Brain microvascular endothelial cell (primary cell): ENCODE measurements around the gene FAM78B.

Experiments used
- DNase-seq: peaks from one replicate; pipeline ENCODE4 v3.0.0-alpha.2; 2020
- H3K27ac ChIP-seq: fragments of 250-450 bp; sonication (Bioruptor Pico); 2 replicates; pipeline ENCODE4 v1.5.1; 2020; ENCODE audit warnings: mild to moderate bottlenecking, moderate library complexity
- H3K27me3 ChIP-seq: fragments of 250-450 bp; sonication (Bioruptor Pico); replicated peaks from 2 replicates; pipeline ENCODE4 v1.5.1; 2020; ENCODE audit warnings: mild to moderate bottlenecking
- H3K36me3 ChIP-seq: fragments of 250-450 bp; sonication (Bioruptor Pico); replicated peaks from 2 replicates; pipeline ENCODE4 v1.5.1; 2020; ENCODE audit warnings: mild to moderate bottlenecking
- H3K4me3 ChIP-seq: 2 replicates; pipeline ENCODE4 v1.5.1; 2011; ENCODE audit warnings: low read depth, mild to moderate bottlenecking, control low read depth, low read length, moderate library complexity
- in situ Hi-C: cut with HindIII; loops from 2 replicates; pipeline ENCODE4 v1.10.0; 2017; ENCODE audit warnings: low sequenced_read_pairs, low pct_ligation_motif_present
- TF ChIP-seq, protein P1 (sequence below): IDR thresholded peaks from 2 replicates; pipeline ENCODE4 v1.5.1; 2011; ENCODE audit warnings: low read depth, mild to moderate bottlenecking, moderate library complexity, low read length, control low read depth, inconsistent platforms; ENCODE audit errors: missing control alignments

FAM78B gene

DNA sequence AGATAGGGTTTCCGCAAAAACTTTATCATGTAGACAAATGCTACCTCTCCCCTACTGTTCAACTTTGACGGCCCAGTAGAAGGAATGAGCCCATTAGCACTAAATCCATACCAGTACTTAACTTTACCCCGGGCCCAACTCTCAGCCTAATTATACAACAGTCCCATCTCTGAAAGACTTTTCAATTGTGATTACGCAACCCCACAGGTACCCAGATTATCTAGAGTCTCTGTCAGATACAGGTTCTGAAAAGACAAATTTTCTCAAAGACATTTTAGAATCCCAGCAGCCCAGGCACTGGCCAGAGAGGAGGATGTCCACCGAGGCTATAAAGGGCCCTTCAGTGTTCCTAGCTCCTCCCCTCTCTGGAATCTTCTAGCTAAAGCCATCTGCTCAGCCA, 15.0 kb downstream of the FAM78B start:
- Histone ChIP-seq H3K27me3 (no peaks in the 10 kb centered on the region), H3K27ac (no peak overlapping the region), H3K4me3 (no peak overlapping the region), H3K36me3 (no peaks in the 10 kb centered on the region)
- TF ChIP-seq, protein P1, sequence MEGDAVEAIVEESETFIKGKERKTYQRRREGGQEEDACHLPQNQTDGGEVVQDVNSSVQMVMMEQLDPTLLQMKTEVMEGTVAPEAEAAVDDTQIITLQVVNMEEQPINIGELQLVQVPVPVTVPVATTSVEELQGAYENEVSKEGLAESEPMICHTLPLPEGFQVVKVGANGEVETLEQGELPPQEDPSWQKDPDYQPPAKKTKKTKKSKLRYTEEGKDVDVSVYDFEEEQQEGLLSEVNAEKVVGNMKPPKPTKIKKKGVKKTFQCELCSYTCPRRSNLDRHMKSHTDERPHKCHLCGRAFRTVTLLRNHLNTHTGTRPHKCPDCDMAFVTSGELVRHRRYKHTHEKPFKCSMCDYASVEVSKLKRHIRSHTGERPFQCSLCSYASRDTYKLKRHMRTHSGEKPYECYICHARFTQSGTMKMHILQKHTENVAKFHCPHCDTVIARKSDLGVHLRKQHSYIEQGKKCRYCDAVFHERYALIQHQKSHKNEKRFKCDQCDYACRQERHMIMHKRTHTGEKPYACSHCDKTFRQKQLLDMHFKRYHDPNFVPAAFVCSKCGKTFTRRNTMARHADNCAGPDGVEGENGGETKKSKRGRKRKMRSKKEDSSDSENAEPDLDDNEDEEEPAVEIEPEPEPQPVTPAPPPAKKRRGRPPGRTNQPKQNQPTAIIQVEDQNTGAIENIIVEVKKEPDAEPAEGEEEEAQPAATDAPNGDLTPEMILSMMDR: no peak
- no peak for DNase-seq
- in situ Hi-C loops: no loop called here

- Histone ChIP-seq H3K27ac (no peak overlapping the region), H3K27me3 (no peaks in the 10 kb centered on the region), H3K4me3 (no peak overlapping the region), H3K36me3 (no peaks in the 10 kb centered on the region)
- TF ChIP-seq, protein P1: no peak
- in situ Hi-C loops: no loop called here
- no peak for DNase-seq
These were observed 21.3 kb downstream of the FAM78B start for GRCh38 chr1:166145499-166145898.

DNA sequence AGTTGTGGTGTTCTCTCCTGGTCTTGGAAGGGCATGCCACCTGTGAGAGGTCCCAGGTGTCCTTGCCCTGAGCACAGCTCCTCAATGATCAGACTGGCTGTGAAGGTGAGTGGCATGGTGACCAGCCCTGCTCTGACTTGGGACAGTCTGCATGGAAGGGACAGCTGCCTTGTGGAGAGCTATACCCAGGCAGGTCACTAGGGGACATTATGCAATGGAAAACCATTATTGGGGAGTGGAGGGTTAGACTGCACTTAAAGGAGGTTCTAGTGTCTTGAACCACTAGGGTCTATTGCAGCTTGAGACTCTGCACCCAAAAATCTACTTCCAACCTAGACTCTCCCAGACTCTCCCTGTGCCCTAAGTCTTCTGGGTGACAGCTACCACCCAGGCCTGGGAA, 24.8 kb downstream of the FAM78B start:
- no peaks in the 10 kb centered on the region for H3K27me3 ChIP-seq
- in situ Hi-C loops: no loop called here
- H3K36me3 ChIP-seq: no peaks in the 10 kb centered on the region
- no peak for DNase-seq
- H3K27ac ChIP-seq: no peak overlapping the region
- TF ChIP-seq, protein P1: no peak
- no peak overlapping the region for H3K4me3 ChIP-seq

- in situ Hi-C loops: no loop called here
- no peak for DNase-seq
These were observed 26.6 kb downstream of the FAM78B start for GRCh38 chr1:166140251-166140650.

DNA sequence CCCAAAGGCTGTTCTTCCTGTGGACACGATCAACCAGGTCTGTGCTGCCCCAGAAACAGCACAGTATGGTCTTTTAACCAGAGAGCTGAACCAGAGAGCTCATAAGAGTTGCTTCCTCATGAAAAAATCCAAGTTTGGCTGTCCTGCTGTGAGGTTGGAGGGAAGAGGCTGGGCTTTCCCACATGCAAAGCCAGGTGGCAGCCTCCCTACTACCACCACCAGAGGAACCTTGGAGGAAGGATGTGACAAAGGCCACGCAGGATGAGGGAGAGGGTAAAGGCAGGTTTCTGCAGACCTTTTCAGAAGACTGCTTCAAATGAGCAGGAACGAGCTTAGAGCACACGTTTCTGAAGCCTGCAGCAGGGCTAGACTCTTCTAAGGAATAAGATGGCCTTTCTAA, 27.1 kb downstream of the FAM78B start:
- Histone ChIP-seq H3K4me3 (no peak overlapping the region), H3K36me3 (no peaks in the 10 kb centered on the region), H3K27me3 (no peaks in the 10 kb centered on the region), H3K27ac (no peak overlapping the region)
- in situ Hi-C loops: no loop called here
- no peak for DNase-seq
- TF ChIP-seq, protein P1: no peak

More at GRCh38 chr1:166140251-166140650, 26.6 kb downstream of the FAM78B start:
- TF ChIP-seq, protein P1: no peak
- Histone ChIP-seq H3K36me3 (no peaks in the 10 kb centered on the region), H3K27ac (no peak overlapping the region), H3K27me3 (no peaks in the 10 kb centered on the region), H3K4me3 (no peak overlapping the region)

GRCh38 chr1:166136699-166137401, 30.0 kb downstream of the FAM78B start:
- Histone ChIP-seq H3K27ac (no peak overlapping the region), H3K4me3 (no peak overlapping the region), H3K27me3 (no peaks in the 10 kb centered on the region), H3K36me3 (no peaks in the 10 kb centered on the region)
- in situ Hi-C loops: no loop called here
- no peak for DNase-seq
- TF ChIP-seq, protein P1: no peak
